SJSA1 (cell line): Measurements from ENCODE around the gene KHDC4. TPM values are rescaled to one million over a fixed set of nuclear protein-coding genes. Genes with fewer than 3 reads are reported as not detected.
"Not testable (repeated sequence)": the region's sequence is repeated elsewhere in the genome, so short reads cannot be mapped to it uniquely, and the experiment has no call there.

ENCODE experiments used
- DNase-seq, 2 experiments: peaks; one replicate each; pipeline ENCODE4 v3.0.0-alpha.2; 2015 to 2020; ENCODE audit warnings: low spot score in 2 of 2, low read depth in 1 of 2
- H3K27ac ChIP-seq: fragments of 250-450 bp; sonication (Bioruptor Pico); 2 replicates; pipeline ENCODE4 v1.5.1; 2020; ENCODE audit warnings: mild to moderate bottlenecking, moderate library complexity
- H3K27me3 ChIP-seq: fragments of 250-450 bp; sonication (Bioruptor Pico); replicated peaks from 2 replicates; pipeline ENCODE4 v1.5.1; 2020; ENCODE audit warnings: mild to moderate bottlenecking, moderate library complexity
- H3K36me3 ChIP-seq: fragments of 250-450 bp; sonication (Bioruptor Pico); 2 replicates; pipeline ENCODE4 v1.5.1; 2020; ENCODE audit warnings: mild to moderate bottlenecking
- H3K4me1 ChIP-seq: fragments of 250-450 bp; sonication (Bioruptor Pico); replicated peaks from 2 replicates; pipeline ENCODE4 v1.6.1; 2021; ENCODE audit warnings: mild to moderate bottlenecking
- H3K4me3 ChIP-seq: fragments of 250-450 bp; sonication (Bioruptor Pico); 2 replicates; pipeline ENCODE4 v1.5.1; 2020; ENCODE audit warnings: mild to moderate bottlenecking
- H3K9me3 ChIP-seq: fragments of 250-450 bp; sonication (Bioruptor Pico); replicated peaks from 2 replicates; pipeline ENCODE4 v1.5.1; 2020; ENCODE audit warnings: mild to moderate bottlenecking
- total RNA-seq: library from RNA; depleted of rRNA; stranded (reverse); fragments of >200 nt; shearing (Covaris generic); gene quantifications from 2 replicates; pipeline ENCODE4 v1.2.3, GENCODE V29; 2014

Gene KHDC4
- total RNA-seq, 1 experiment from 2014 or later, result 31.5 TPM

GRCh38 chr1:155919801-155920200 is 14.4 kb downstream of the KHDC4 start:
- DNase-seq, result no peak
- no peaks in the 10 kb centered on the region for H3K9me3 ChIP-seq
- peaks cover 96% of the 10 kb centered on the region for H3K36me3 ChIP-seq
- peaks cover 6% of the 10 kb centered on the region; the same call in 1 of the 2 replicates for H3K4me1 ChIP-seq
- H3K27me3 ChIP-seq, result no peaks in the 10 kb centered on the region
- no peak overlapping the region for H3K27ac ChIP-seq
- H3K4me3 ChIP-seq, result no peak overlapping the region

- peaks cover 6% of the 10 kb centered on the region; the same call in 1 of the 2 replicates for H3K4me1 ChIP-seq
- H3K27me3 ChIP-seq, result no peaks in the 10 kb centered on the region
- H3K27ac ChIP-seq, result no peak overlapping the region
- H3K9me3 ChIP-seq, result no peaks in the 10 kb centered on the region
- no peak overlapping the region for H3K4me3 ChIP-seq
- DNase-seq, result no peak
- peaks cover 96% of the 10 kb centered on the region for H3K36me3 ChIP-seq
Observed at GRCh38 chr1:155918660-155919059, 15.6 kb downstream of the KHDC4 start.

GRCh38 chr1:155913969-155914757 is 20.1 kb downstream of the KHDC4 start:
- H3K4me3 ChIP-seq, result no peak overlapping the region
- DNase-seq, result no peak
- no peak overlapping the region for H3K27ac ChIP-seq
- H3K4me1 ChIP-seq, result peaks cover 22% of the 10 kb centered on the region
- no peaks in the 10 kb centered on the region for H3K9me3 ChIP-seq
- no peaks in the 10 kb centered on the region for H3K27me3 ChIP-seq
- H3K36me3 ChIP-seq, result peaks cover 87% of the 10 kb centered on the region

GRCh38 chr1:155912056-155912536 is 22.1 kb downstream of the KHDC4 start:
- peaks cover 88% of the 10 kb centered on the region for H3K36me3 ChIP-seq
- no peak for DNase-seq
- peaks cover 22% of the 10 kb centered on the region for H3K4me1 ChIP-seq
- H3K9me3 ChIP-seq, result no peaks in the 10 kb centered on the region
- no peak overlapping the region for H3K27ac ChIP-seq
- no peak overlapping the region for H3K4me3 ChIP-seq
- H3K27me3 ChIP-seq, result no peaks in the 10 kb centered on the region

- Histone ChIP-seq H3K4me1 (peaks cover 22% of the 10 kb centered on the region), H3K9me3 (no peaks in the 10 kb centered on the region), H3K27ac (peak within 1 kb of the TSS; percentile 64), H3K36me3 (peaks cover 87% of the 10 kb centered on the region), H3K4me3 (peak within 1 kb of the TSS; percentile 46), H3K27me3 (no peaks in the 10 kb centered on the region)
- peak; percentile 86 to 89 for DNase-seq
Observed at GRCh38 chr1:155911156-155912055, 22.8 kb downstream of the KHDC4 start, which contains the start of gene RIT1. Gene RIT1 (minus strand): TSS chr1:155911349. CDS start chr1:155910761, 588 bp downstream.

- peak in 1 of 2 experiments; percentile 57 for DNase-seq
- H3K4me1 ChIP-seq, result peaks cover 22% of the 10 kb centered on the region
- no peaks in the 10 kb centered on the region for H3K27me3 ChIP-seq
- no peaks in the 10 kb centered on the region for H3K9me3 ChIP-seq
- peak overlapping the region; percentile 64 for H3K27ac ChIP-seq
- peak overlapping the region; percentile 46 for H3K4me3 ChIP-seq
- peaks cover 87% of the 10 kb centered on the region for H3K36me3 ChIP-seq
Observed at GRCh38 chr1:155910621-155911121, 23.5 kb downstream of the KHDC4 start.

GRCh38 chr1:155909894-155910293 is 24.3 kb downstream of the KHDC4 start:
- Histone ChIP-seq H3K9me3 (no peaks in the 10 kb centered on the region), H3K36me3 (peaks cover 87% of the 10 kb centered on the region), H3K27me3 (no peaks in the 10 kb centered on the region), H3K4me3 (peak overlapping the region; percentile 46), H3K4me1 (peaks cover 16% of the 10 kb centered on the region), H3K27ac (peak overlapping the region; percentile 64)
- DNase-seq, result peak in 1 of 2 experiments; percentile 26

GRCh38 chr1:155904261-155904660 is 30.0 kb downstream of the KHDC4 start:
- DNase-seq, result no peak
- peaks cover 94% of the 10 kb centered on the region for H3K36me3 ChIP-seq

GRCh38 chr1:155900161-155900560 is 34.1 kb downstream of the KHDC4 start:
- Histone ChIP-seq H3K4me1 (no peaks in the 10 kb centered on the region), H3K27ac (no peak overlapping the region), H3K9me3 (no peaks in the 10 kb centered on the region), H3K36me3 (peaks cover 78% of the 10 kb centered on the region), H3K27me3 (no peaks in the 10 kb centered on the region), H3K4me3 (no peak overlapping the region)
- no peak for DNase-seq

More at GRCh38 chr1:155904261-155904660, 30.0 kb downstream of the KHDC4 start:
- H3K27ac ChIP-seq, result no peak overlapping the region
- no peak overlapping the region for H3K4me3 ChIP-seq
- H3K27me3 ChIP-seq, result no peaks in the 10 kb centered on the region
- no peaks in the 10 kb centered on the region for H3K4me1 ChIP-seq
- no peaks in the 10 kb centered on the region for H3K9me3 ChIP-seq

GRCh38 chr1:155899683-155900082 is 34.5 kb downstream of the KHDC4 start:
- DNase-seq, result no peak
- Histone ChIP-seq H3K4me1 (no peaks in the 10 kb centered on the region), H3K27ac (no peak overlapping the region), H3K4me3 (no peak overlapping the region), H3K9me3 (no peaks in the 10 kb centered on the region), H3K36me3 (peaks cover 73% of the 10 kb centered on the region), H3K27me3 (no peaks in the 10 kb centered on the region)

- H3K9me3 ChIP-seq, result no peaks in the 10 kb centered on the region
- H3K4me1 ChIP-seq, result peaks cover 6% of the 10 kb centered on the region
- H3K36me3 ChIP-seq, result peaks cover 65% of the 10 kb centered on the region
- no peak overlapping the region for H3K4me3 ChIP-seq
- no peak overlapping the region for H3K27ac ChIP-seq
- no peak for DNase-seq
- no peaks in the 10 kb centered on the region for H3K27me3 ChIP-seq
Observed at GRCh38 chr1:155898888-155899287, 35.3 kb downstream of the KHDC4 start.

GRCh38 chr1:155897746-155898145 is 36.5 kb downstream of the KHDC4 start:
- no peak for DNase-seq
- Histone ChIP-seq H3K36me3 (peaks cover 53% of the 10 kb centered on the region), H3K4me1 (peaks cover 18% of the 10 kb centered on the region), H3K9me3 (no peaks in the 10 kb centered on the region), H3K4me3 (no peak overlapping the region), H3K27ac (no peak overlapping the region), H3K27me3 (no peaks in the 10 kb centered on the region)

GRCh38 chr1:155896476-155896875 is 37.7 kb downstream of the KHDC4 start:
- H3K36me3 ChIP-seq, result peaks cover 45% of the 10 kb centered on the region
- H3K27ac ChIP-seq, H3K27me3 ChIP-seq, H3K4me3 ChIP-seq, H3K9me3 ChIP-seq, DNase-seq: not testable (repeated sequence)
- peaks cover 27% of the 10 kb centered on the region for H3K4me1 ChIP-seq
